ENCODE data around the gene MXI1. TPM values are rescaled to one million over a fixed set of nuclear protein-coding genes. Genes with fewer than 3 reads are reported as not detected.

Gene MXI1
- total and polyA plus RNA-seq, 7 donors, result 52.2 to 148 (median 92.0) TPM

DNA sequence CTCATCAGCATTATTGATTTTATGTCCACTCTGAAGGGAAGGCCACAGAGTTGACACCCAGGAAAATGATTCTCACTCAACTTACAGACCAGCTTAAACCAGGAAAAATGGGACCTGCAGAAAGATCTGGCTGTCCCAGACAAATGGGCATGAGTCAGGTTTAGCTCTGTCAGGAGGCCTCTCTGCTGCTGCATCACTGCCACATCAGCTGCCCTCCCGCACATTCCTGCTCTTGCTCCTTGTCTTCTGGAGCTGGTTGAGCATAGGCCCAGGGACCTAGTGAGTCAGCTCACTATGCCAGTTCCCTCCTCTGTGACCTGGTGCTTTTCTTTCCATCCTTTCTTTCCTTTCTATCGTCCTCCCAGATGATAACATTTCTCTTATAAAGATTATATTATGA is 116.1 kb downstream of the MXI1 start:
- Histone ChIP-seq H3K9me3 (peaks cover 0 to 5% (median 2%) of the 10 kb centered on the region in 4 donors), H3K36me3 (no peaks in the 10 kb centered on the region), H3K27me3 (no peaks in the 10 kb centered on the region), H3K4me3 (no peak overlapping the region), H3K4me1 (no peaks in the 10 kb centered on the region), H3K27ac (no peak overlapping the region)
- 63 to 83% methylated on average over 2 of the region's 2 CpGs for WGBS, 2 donors
- intact Hi-C loops (cut with DNase I), result no loop called here
- DNase-seq, result no peak
- TF ChIP-seq POLR2AphosphoS5 (IDR thresholded peaks at IDR 0.05), result no peak

DNA sequence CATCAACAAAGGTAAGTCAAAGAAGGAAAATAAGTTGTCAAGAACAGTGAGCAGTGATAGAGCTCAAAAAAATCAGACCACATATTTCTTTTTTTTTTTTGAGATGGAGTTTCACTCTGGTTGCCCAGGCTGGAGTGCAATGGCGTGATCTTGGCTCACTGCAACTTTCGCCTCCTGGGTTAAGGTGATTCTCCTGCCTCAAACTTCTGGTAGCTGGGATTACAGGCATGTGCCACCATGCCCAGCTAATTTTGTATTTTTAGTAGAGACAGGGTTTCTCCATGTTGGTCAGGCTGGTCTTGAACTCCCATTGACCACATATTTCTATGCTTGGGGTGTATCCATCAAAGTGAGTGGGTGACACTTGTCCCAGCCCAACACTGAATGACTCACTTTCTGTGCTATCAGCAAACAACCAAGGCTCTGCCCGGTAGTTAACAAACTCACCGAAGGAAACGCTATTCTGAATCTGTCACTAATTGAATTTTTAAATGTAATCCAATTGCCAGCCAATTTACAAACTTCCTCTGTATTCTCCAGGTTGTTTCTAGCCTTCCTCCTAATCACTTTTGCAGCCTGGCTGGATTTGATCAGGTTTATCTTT is 116.9 kb downstream of the MXI1 start:
- H3K4me3 ChIP-seq, result no peak overlapping the region
- H3K36me3 ChIP-seq, result no peaks in the 10 kb centered on the region
- peaks cover 0 to 5% (median 2%) of the 10 kb centered on the region in 4 donors for H3K9me3 ChIP-seq
- 61 to 70% methylated on average over 5 of the region's 5 CpGs for WGBS, 2 donors
- no peak for DNase-seq
- no peaks in the 10 kb centered on the region for H3K27me3 ChIP-seq
- no peak overlapping the region for H3K27ac ChIP-seq
- no peak for TF ChIP-seq POLR2A (IDR thresholded peaks at IDR 0.05)
- TF ChIP-seq EP300 (IDR thresholded peaks at IDR 0.05), result no peak
- TF ChIP-seq POLR2AphosphoS5 (IDR thresholded peaks at IDR 0.05), result no peak
- TF ChIP-seq, protein P1, sequence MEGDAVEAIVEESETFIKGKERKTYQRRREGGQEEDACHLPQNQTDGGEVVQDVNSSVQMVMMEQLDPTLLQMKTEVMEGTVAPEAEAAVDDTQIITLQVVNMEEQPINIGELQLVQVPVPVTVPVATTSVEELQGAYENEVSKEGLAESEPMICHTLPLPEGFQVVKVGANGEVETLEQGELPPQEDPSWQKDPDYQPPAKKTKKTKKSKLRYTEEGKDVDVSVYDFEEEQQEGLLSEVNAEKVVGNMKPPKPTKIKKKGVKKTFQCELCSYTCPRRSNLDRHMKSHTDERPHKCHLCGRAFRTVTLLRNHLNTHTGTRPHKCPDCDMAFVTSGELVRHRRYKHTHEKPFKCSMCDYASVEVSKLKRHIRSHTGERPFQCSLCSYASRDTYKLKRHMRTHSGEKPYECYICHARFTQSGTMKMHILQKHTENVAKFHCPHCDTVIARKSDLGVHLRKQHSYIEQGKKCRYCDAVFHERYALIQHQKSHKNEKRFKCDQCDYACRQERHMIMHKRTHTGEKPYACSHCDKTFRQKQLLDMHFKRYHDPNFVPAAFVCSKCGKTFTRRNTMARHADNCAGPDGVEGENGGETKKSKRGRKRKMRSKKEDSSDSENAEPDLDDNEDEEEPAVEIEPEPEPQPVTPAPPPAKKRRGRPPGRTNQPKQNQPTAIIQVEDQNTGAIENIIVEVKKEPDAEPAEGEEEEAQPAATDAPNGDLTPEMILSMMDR (IDR thresholded peaks at IDR 0.05), result no peak
- no peaks in the 10 kb centered on the region for H3K4me1 ChIP-seq
- intact Hi-C loops (cut with DNase I), result no loop called here

DNA sequence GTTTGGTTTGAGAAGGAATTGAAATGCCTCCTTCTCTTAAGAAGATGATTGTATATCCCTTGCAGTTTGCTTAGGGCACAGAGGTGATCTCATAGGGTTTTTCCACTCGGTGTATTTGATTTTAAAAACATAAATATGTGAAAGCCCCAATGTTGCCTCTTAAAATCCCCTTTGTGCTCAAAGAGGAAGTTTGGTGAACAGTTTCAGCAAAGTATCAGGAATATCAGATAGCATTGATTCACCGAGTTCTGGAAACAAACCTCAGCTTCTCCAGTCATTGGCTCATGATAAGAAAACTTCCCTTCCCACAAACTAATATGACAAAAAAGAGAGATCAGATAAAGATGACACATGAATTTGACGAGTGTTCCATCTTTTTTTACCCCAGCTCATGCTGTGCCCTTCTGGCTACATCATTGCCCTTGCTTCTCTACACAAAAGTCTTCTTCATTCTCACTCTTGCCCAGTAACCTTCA is 117.4 kb downstream of the MXI1 start:
- no peaks in the 10 kb centered on the region for H3K27me3 ChIP-seq
- no peaks in the 10 kb centered on the region for H3K36me3 ChIP-seq
- TF ChIP-seq, protein P1 (IDR thresholded peaks at IDR 0.05), result no peak
- TF ChIP-seq EP300 (IDR thresholded peaks at IDR 0.05) (no peak), POLR2AphosphoS5 (IDR thresholded peaks at IDR 0.05) (no peak), POLR2A (IDR thresholded peaks at IDR 0.05) (no peak)
- H3K9me3 ChIP-seq, result peaks cover 0 to 5% (median 2%) of the 10 kb centered on the region in 4 donors
- no peak overlapping the region for H3K27ac ChIP-seq
- DNase-seq, result no peak
- H3K4me1 ChIP-seq, result no peaks in the 10 kb centered on the region
- no peak overlapping the region for H3K4me3 ChIP-seq
- intact Hi-C loops (cut with DNase I), result no loop called here
- 53 to 54% methylated on average over 3 of the region's 3 CpGs for WGBS, 2 donors

DNA sequence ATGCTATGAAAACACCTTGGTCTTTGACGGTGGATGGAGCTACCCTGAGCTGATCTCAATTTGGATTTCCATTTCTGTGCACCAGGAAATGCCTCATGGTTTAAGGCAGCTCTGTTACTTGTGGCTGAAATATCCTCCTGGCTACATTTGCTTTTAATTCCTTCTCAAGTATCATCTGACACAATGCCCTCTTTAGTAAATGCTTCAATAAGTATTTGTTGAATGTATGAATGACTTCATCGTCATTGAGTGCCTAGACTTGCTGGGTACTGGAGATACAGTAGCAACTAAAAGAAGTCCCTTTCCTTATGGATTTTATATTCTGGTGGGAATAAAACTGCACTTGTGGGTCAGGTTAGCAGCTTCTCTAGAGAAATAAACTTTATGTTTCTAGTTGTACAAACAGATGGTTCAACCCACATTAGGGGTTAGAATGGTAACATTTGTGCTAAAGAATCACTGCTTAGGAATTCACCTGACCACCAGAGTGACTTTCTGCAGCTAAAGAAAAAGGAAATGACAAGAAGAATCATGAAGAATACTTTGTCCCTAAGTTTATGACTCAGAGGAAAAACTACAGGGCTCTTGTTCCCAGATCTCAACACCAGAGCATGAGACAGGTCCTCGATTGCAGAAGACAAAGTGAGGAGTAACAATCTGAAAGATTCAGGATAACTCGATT is 119.1 kb downstream of the MXI1 start:
- Histone ChIP-seq H3K4me3 (no peak overlapping the region), H3K4me1 (no peaks in the 10 kb centered on the region), H3K9me3 (peaks cover 0 to 9% (median 2%) of the 10 kb centered on the region in 4 donors), H3K36me3 (no peaks in the 10 kb centered on the region), H3K27me3 (no peaks in the 10 kb centered on the region), H3K27ac (no peak overlapping the region)
- no peak for DNase-seq
- no peak for TF ChIP-seq EP300 (IDR thresholded peaks at IDR 0.05)
- intact Hi-C loops (cut with DNase I), result no loop called here
- 83% methylated on average over 4 of the region's 4 CpGs for WGBS, 2 donors

DNA sequence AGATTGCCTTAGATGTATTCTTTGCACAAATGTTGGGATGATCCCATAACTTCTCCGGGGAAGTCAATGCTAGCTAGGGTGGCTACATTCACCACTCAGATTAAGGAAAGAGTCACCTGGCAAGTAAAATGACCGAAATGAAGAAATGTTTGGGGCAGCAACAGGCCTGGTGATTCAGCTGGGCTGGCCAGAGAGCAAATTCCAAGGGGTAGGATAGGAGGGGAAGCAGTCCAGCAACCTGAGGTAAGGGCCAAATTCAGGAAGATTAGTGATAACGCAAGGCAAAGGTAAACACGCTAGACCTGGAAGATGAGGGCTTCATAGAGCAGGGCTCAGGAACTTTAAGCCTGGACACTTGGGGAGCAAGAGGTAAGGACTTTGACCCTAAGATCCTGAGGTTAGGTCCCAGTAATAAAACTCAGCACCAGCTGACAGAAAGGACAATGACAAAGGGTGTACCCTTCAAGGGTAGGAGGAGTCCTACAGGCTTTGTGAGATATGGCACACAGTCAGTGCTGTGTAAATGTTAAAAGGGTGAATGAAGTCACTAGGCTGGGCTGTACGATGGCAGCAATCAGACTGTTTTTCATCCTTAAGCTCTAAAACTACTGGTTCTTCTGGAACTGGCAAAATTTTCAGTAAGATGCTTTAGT is 120.0 kb downstream of the MXI1 start:
- Histone ChIP-seq H3K4me1 (no peaks in the 10 kb centered on the region), H3K9me3 (peaks cover 0 to 6% (median 0%) of the 10 kb centered on the region in 4 donors), H3K4me3 (no peak overlapping the region), H3K27me3 (no peaks in the 10 kb centered on the region), H3K36me3 (no peaks in the 10 kb centered on the region), H3K27ac (no peak overlapping the region)
- 72 to 87% methylated on average over 5 of the region's 5 CpGs for WGBS, 2 donors
- intact Hi-C loops (cut with DNase I), result no loop called here
- no peak for DNase-seq
- TF ChIP-seq POLR2AphosphoS5 (IDR thresholded peaks at IDR 0.05), result no peak
- TF ChIP-seq POLR2A (IDR thresholded peaks at IDR 0.05), result no peak
- TF ChIP-seq, protein P1 (IDR thresholded peaks at IDR 0.05), result no peak
- TF ChIP-seq EP300 (IDR thresholded peaks at IDR 0.05), result no peak

Data from sigmoid colon (tissue), 7 donors.